HEK293T (cell line): ENCODE measurements around the gene HS3ST3B1.

Source experiments
- ARNT ChIP-seq: fragments of 450-650 bp; IDR thresholded peaks from 2 replicates; pipeline ENCODE4 v1.6.1; 2017; ENCODE audit warnings: mild to moderate bottlenecking
- CTBP1 ChIP-seq: fragments of 450-650 bp; IDR thresholded peaks from 2 replicates; pipeline ENCODE4 v1.6.1; 2016; ENCODE audit warnings: borderline replicate concordance
- ELF4 ChIP-seq: fragments of 450-650 bp; IDR thresholded peaks from 2 replicates; pipeline ENCODE4 v1.6.1; 2017; ENCODE audit warnings: antibody characterized with exemption
- HDGF ChIP-seq: fragments of 450-650 bp; IDR thresholded peaks from 2 replicates; pipeline ENCODE4 v1.6.1; 2017; ENCODE audit warnings: antibody characterized with exemption, borderline replicate concordance
- SUZ12 ChIP-seq: fragments of 450-650 bp; IDR thresholded peaks from 2 replicates; pipeline ENCODE4 v1.6.1; 2016; ENCODE audit warnings: mild to moderate bottlenecking
- ZNF384 ChIP-seq: fragments of 450-650 bp; IDR thresholded peaks from 2 replicates; pipeline ENCODE4 v1.6.1; 2016
- TF ChIP-seq, protein P1 (sequence below): fragments of 450-650 bp; IDR thresholded peaks from 2 replicates; pipeline ENCODE4 v1.6.1; 2016

- TF ChIP-seq SUZ12, result no peak
- no peak for TF ChIP-seq CTBP1
- no peak for TF ChIP-seq HDGF
- TF ChIP-seq ELF4, result no peak
- TF ChIP-seq, protein P1, sequence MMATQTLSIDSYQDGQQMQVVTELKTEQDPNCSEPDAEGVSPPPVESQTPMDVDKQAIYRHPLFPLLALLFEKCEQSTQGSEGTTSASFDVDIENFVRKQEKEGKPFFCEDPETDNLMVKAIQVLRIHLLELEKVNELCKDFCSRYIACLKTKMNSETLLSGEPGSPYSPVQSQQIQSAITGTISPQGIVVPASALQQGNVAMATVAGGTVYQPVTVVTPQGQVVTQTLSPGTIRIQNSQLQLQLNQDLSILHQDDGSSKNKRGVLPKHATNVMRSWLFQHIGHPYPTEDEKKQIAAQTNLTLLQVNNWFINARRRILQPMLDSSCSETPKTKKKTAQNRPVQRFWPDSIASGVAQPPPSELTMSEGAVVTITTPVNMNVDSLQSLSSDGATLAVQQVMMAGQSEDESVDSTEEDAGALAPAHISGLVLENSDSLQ, result no peak
- no peak for TF ChIP-seq ZNF384
- TF ChIP-seq ARNT, result no peak
Observed at GRCh38 chr17:14387036-14387435, 86.2 kb downstream of the HS3ST3B1 start.
